Uterine smooth muscle cell (primary cell): ENCODE measurements around the gene PKLR. TPM values are rescaled to one million over a fixed set of nuclear protein-coding genes. Genes with fewer than 3 reads are reported as not detected.

ENCODE experiments used
- total RNA-seq: library from RNA; depleted of rRNA; stranded (reverse); fragments of >200 nt; gene quantifications from 2 replicates; pipeline ENCODE4 v1.2.3, GENCODE V29; 2014

PKLR gene
- total RNA-seq = not detected in 2 replicates

DNA sequence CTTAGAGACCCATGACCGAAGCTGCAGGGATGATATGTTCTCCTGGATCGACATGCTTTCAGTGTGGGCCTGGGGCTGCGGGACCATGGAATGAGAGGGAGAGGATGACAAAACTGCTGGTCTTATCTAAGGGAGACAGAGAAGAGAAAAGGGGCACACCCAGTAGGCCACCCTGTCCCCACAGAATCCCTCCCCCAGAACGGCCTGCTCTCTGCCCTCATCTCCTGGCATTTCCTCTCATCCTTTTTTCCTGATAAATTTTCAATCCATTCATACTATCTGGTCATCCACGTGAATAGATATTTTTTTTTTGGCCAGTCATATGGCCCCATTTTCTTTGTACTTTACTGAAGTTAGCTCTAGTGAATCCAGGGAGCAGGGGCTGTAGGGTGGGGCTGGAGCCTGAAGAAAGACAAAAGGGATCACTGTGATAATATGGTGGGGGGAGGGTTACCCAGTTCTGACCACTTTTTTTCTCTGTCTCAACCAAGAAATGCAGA, at the start of gene PKLR:
TSS of gene PKLR (minus strand) at position 97 of the 500 bp plus-strand sequence. CDS start at position 54, 43 bp downstream.

GRCh38 chr1:155320661-155321617, 19.7 kb upstream of the PKLR start, which contains the start of gene RUSC1:
Gene RUSC1, plus strand, starts transcription at chr1:155320894. Its CDS starts 880 bp downstream, at chr1:155321774.

DNA sequence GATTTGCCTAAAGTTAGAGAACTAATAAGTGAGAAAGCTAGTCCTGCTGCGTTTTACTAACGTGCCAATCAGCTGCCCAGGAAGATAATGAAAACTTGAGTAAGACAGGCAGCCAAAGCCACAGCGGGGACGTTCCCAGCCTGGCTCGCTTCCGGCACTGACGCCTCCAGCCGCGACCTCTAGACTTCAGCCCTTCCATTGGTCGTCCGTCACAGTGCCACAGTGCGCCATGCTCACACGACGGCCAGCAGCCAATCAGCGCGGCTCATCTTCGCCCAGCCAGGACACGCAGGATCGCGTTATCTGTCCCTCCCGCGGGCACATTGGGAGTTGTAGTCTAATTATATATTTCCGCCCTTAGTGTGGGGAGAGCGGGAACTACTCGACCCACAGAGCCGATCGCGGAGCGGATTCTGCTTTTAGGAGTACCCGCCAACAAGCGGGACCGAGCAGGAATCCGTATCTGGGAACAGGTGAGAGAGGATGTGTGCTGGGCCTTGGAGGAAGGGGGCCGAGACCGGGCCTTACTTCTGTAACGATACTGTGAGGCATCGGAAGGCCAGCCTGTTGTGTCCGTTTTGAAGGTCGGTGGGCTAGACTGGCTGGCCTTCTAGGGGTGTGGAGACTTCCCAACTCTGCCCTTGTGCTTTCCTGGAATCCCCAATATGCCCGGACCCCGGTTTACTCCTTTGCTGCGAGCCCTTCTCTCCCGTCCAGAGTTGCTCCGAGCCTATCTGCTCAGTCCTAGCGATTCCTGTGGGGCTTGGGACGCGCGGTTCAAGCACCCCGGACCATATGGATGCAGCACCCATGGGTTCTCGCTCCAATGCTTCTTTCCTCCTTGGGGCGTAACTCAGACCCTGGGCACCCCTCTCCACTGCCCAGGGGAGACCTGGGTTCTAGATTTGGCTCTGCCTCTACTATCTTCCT, 7.5 kb upstream of the PKLR start, which contains the start of gene FDPS:
TSS of gene FDPS (plus strand) at position 374 of the 930 bp plus-strand sequence. CDS start 924 bp downstream, outside the sequence.

GRCh38 chr1:155277070-155277901, 24.0 kb downstream of the PKLR start, which contains the start of gene HCN3:
Gene HCN3, plus strand, starts transcription at chr1:155277463. Its CDS starts 128 bp downstream, at chr1:155277591.

DNA sequence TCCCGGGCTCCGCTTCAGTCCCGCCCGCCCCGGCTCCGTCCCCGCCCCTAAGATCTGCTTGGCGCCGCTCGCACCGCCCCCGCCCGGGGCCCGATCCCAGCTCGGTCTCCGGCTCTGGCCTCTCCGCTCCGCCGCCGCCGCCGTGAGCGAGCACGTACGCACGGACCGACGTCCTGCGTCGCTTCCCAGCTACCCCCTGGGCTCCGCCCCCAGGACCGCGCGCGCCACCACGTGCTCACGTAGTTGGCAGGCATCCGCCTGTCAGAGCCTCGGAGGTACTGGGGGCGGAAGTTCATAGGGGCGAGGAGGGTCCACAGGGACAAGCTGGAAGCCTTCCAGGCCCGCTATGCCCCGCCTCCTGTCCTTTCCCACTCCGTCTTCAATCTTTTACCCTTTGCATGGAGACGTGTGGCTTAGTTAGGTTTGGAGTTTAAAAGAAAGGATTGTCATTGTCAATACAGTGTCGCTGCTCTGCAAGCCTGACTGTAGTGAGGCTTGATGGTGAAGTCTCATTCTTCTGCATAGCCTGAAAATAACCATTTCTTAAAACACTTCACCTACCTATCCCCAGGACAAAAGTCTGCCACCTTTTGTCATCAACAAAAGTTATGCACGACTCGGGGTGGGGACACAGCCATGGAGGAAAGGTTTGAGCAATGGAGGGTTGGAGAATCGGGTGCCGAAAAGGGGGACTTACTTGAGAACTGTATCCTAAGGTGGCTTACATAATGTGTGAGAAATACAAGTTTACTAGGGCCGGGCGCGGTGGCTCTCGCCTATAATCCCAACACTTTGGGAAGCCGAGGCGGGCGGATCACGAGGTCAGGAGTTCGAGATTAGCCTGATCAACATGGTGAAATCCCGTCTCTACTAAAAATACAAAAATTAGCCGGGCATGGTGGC, 27.6 kb downstream of the PKLR start, which contains the start of gene CLK2:
TSS of gene CLK2 (minus strand) at position 162 of the 903 bp plus-strand sequence. CDS start 2,527 bp downstream, outside the sequence.

GRCh38 chr1:155261852-155262673, 39.2 kb downstream of the PKLR start, which contains the start of gene SCAMP3:
Gene SCAMP3, minus strand, starts transcription at chr1:155262360. Its CDS starts 209 bp downstream, at chr1:155262151.

DNA sequence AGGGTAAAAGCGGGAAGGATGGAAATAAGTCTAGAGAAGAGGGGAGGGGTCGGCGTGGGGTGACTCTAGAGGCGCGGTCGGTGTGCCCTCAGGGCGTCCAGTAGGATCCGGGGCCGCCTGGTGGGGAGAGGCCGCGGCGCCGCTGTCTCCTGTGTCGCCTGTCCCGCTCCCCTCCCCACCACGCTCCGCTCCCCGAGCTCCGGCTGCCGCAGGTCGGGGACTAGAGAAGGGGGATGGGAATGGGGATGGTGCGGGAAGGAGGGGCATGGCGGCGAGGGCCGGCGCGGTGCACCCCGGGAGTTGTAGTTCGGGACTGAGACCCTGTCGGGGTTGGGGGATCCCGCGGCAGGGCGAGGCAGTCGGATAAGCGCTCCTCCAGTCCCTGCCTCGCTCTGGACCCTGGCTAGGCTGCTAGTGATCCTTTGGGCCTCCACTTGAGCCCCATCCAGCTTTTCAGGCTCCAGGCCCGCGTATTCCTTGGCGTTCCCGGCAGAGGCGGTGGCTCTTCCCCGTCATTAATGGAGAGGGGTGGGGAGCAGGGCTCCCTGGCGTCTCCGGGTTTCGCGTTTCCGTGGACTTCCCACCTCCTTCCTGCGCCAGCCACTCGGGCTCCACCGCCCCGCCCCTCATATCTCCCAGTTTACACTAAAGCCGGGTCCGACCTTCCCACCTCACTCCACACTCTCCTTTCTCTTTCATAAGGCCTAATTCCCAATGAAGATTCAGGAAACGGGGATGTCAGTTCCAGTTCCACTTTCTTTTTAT, 45.8 kb downstream of the PKLR start, which contains the start of gene ENTREP3:
TSS of gene ENTREP3 (minus strand) at position 241 of the 765 bp plus-strand sequence. CDS start 606 bp downstream, outside the sequence.

Other genes with a start within 250 kb of the PKLR start
- 1.7 and 2.9 TPM in 2 replicates for gene EFNA4, start 237.7 kb downstream of the PKLR start, total RNA-seq
- gene EFNA3, start 222.6 kb downstream of the PKLR start, total RNA-seq = 0.22 and 0.50 TPM in 2 replicates
- gene EFNA1, start 173.6 kb downstream of the PKLR start, total RNA-seq = 0.22 and 0.75 TPM in 2 replicates
- 19.7 and 37.7 TPM in 2 replicates for gene SLC50A1, start 165.6 kb downstream of the PKLR start, total RNA-seq
- 34.1 and 42.9 TPM in 2 replicates for gene DPM3, start 160.9 kb downstream of the PKLR start, total RNA-seq
- 77.0 and 88.1 TPM in 2 replicates for gene KRTCAP2, start 128.1 kb downstream of the PKLR start, total RNA-seq
- 3.9 and 4.9 TPM in 2 replicates for gene TRIM46, start 127.6 kb downstream of the PKLR start, total RNA-seq
- 28.8 and 46.6 TPM in 2 replicates for gene THBS3, start 93.5 kb downstream of the PKLR start, total RNA-seq
- 40.0 and 50.5 TPM in 2 replicates for gene MTX1, start 92.7 kb downstream of the PKLR start, total RNA-seq
- 7.6 and 9.6 TPM in 2 replicates for gene ENTREP3, start 46.0 kb downstream of the PKLR start, total RNA-seq
- 31.7 and 43.9 TPM in 2 replicates for gene SCAMP3, start 39.1 kb downstream of the PKLR start, total RNA-seq
- 30.5 and 32.0 TPM in 2 replicates for gene CLK2, start 27.9 kb downstream of the PKLR start, total RNA-seq
- 0.89 and 1.4 TPM in 2 replicates for gene HCN3, start 24.0 kb downstream of the PKLR start, total RNA-seq
- gene FDPS, start 7.4 kb upstream of the PKLR start, total RNA-seq = 445 and 647 TPM in 2 replicates
- gene RUSC1, start 19.5 kb upstream of the PKLR start, total RNA-seq = 13.0 and 13.3 TPM in 2 replicates